ENCODE results near the gene SLC26A1. TPM values are rescaled to one million over a fixed set of nuclear protein-coding genes. Genes with fewer than 3 reads are reported as not detected.

Gene SLC26A1
- polyA plus RNA-seq, 1 donor from 2014 or later: 0.12 TPM

GRCh38 chr4:1041147-1041935 lies 48.1 kb upstream of the SLC26A1 start:
- Histone ChIP-seq H3K27ac (ENCODE audit: low read length) (no peak overlapping the region), H4K20me1 (ENCODE audit: insufficient read depth) (no peaks in the 10 kb centered on the region), H3K9ac (ENCODE audit: low read length) (no peak overlapping the region), H3K9me3 (ENCODE audit: low read length) (no peaks in the 10 kb centered on the region), H2AFZ (ENCODE audit: low read depth, low read length) (no peak overlapping the region), H3K4me2 (ENCODE audit: low read length) (no peak overlapping the region), H3K27me3 (ENCODE audit: insufficient read depth, low read depth, low read length) (no peaks in the 10 kb centered on the region), H3F3A (ENCODE audit: insufficient read depth, low read length, poor library complexity, severe bottlenecking) (no peaks in the 10 kb centered on the region), H3K9me2 (ENCODE audit: insufficient read depth, low read length) (no peaks in the 10 kb centered on the region), H3K36me3 (ENCODE audit: insufficient read depth, low read length) (no peaks in the 10 kb centered on the region), H3K79me2 (replicated peaks; ENCODE audit: insufficient read depth, low read length) (no peaks in the 10 kb centered on the region), H3K4me3 (ENCODE audit: low read length) (peak overlapping the region; percentile 16)
- TF ChIP-seq EZH2 (IDR thresholded peaks at IDR 0.05; ENCODE audit: borderline replicate concordance, insufficient read depth, low read length, poor library complexity, severe bottlenecking) (no peak), POLR2AphosphoS5 (IDR thresholded peaks at IDR 0.05) (no peak), REST (IDR thresholded peaks at IDR 0.05; ENCODE audit: borderline replicate concordance) (no peak)

- H3K4me2 ChIP-seq (ENCODE audit: low read length): no peak overlapping the region
- no peaks in the 10 kb centered on the region for H3K27me3 ChIP-seq (ENCODE audit: insufficient read depth, low read depth, low read length)
- no peaks in the 10 kb centered on the region for H4K20me1 ChIP-seq (ENCODE audit: insufficient read depth)
- no peak overlapping the region for H3K27ac ChIP-seq (ENCODE audit: low read length)
- TF ChIP-seq TAF1 (IDR thresholded peaks at IDR 0.05; ENCODE audit: low read depth): no peak
- no peak for TF ChIP-seq REST (IDR thresholded peaks at IDR 0.05; ENCODE audit: borderline replicate concordance)
- no peak for TF ChIP-seq CTCF (IDR thresholded peaks at IDR 0.05; ENCODE audit: poor library complexity, severe bottlenecking)
- no peak for TF ChIP-seq EZH2 (IDR thresholded peaks at IDR 0.05; ENCODE audit: borderline replicate concordance, insufficient read depth, low read length, poor library complexity, severe bottlenecking)
- TF ChIP-seq SMC3 (conservative IDR thresholded peaks at IDR 0.05; ENCODE audit: poor library complexity): no peak
- no peak for TF ChIP-seq RAD21 (conservative IDR thresholded peaks at IDR 0.05)
- TF ChIP-seq POLR2AphosphoS5 (IDR thresholded peaks at IDR 0.05): no peak
- no peak for TF ChIP-seq EP300 (conservative IDR thresholded peaks at IDR 0.05; ENCODE audit: poor library complexity, severe bottlenecking)
- no peak for TF ChIP-seq MXI1 (conservative IDR thresholded peaks at IDR 0.05; ENCODE audit: poor library complexity, severe bottlenecking)
- no peak overlapping the region for H3K4me3 ChIP-seq (ENCODE audit: low read length)
- H3K9me3 ChIP-seq (ENCODE audit: low read length): no peaks in the 10 kb centered on the region
- H2AFZ ChIP-seq (ENCODE audit: low read depth, low read length): no peak overlapping the region
- H3K9ac ChIP-seq (ENCODE audit: low read length): no peak overlapping the region
- H3K79me2 ChIP-seq (replicated peaks; ENCODE audit: insufficient read depth, low read length): no peaks in the 10 kb centered on the region
- H3K36me3 ChIP-seq (ENCODE audit: insufficient read depth, low read length): no peaks in the 10 kb centered on the region
- H3F3A ChIP-seq (ENCODE audit: insufficient read depth, low read length, poor library complexity, severe bottlenecking): no peaks in the 10 kb centered on the region
- H3K9me2 ChIP-seq (ENCODE audit: insufficient read depth, low read length): no peaks in the 10 kb centered on the region
Measured at GRCh38 chr4:1040344-1041146, 47.3 kb upstream of the SLC26A1 start.

Data from neural cell (in vitro differentiated cells).